HEK293 (cell line): ENCODE results near the gene TLX3.

ENCODE experiments used
- CTCF ChIA-PET: fragments of 350-600 bp; formaldehyde crosslinking; extraction: SDS; loops from one replicate; lab custom pipeline; 2021; ENCODE audit warnings: antibody characterized with exemption; lab: Yijun Ruan, JAX
- POLR2A ChIA-PET: fragments of 300-600 bp; formaldehyde crosslinking; extraction: SDS; loops from one replicate; lab custom pipeline; 2020; ENCODE audit warnings: antibody characterized with exemption, inconsistent platforms; lab: Yijun Ruan, JAX
- H3K27ac ChIP-seq: fragments of 200-500 bp; sonication (Bioruptor generic); 2 replicates; pipeline ENCODE4 v1.5.1; 2014; ENCODE audit warnings: low read depth, low read length, control low read depth, inconsistent platforms; ENCODE audit errors: extremely low read depth
- H3K36me3 ChIP-seq, 2 experiments: fragments of 200-500 bp in 1 of 2; sonication (Bioruptor generic) in 1 of 2; 1 replicate in 1 of 2; 2 replicates in 1 of 2; pipeline ENCODE4 v1.5.1; 2014 to 2017; ENCODE audit warnings: inconsistent platforms in 2 of 2, low read length in 2 of 2; ENCODE audit not compliant: control insufficient read depth in 2 of 2, insufficient read depth in 1 of 2
- H3K4me1 ChIP-seq: fragments of 200-500 bp; sonication (Bioruptor generic); 2 replicates; pipeline ENCODE4 v1.5.1; 2014; ENCODE audit warnings: mild to moderate bottlenecking, low read length, inconsistent platforms; ENCODE audit not compliant: control insufficient read depth, insufficient read depth
- H3K4me3 ChIP-seq: 2 replicates; pipeline ENCODE4 v1.5.1; 2011; ENCODE audit warnings: low read depth, mild to moderate bottlenecking, control low read depth, low read length, moderate library complexity
- H3K9me3 ChIP-seq: fragments of 200-500 bp; sonication (Bioruptor generic); 2 replicates; pipeline ENCODE4 v1.5.1; 2014; ENCODE audit warnings: low read depth, low read length, inconsistent platforms; ENCODE audit not compliant: control insufficient read depth, insufficient read depth
- HOXD13 ChIP-seq: sonication (generic); formaldehyde crosslinking; IDR thresholded peaks from 2 replicates; pipeline ENCODE4 v1.8.0; 2022; ENCODE audit warnings: missing genetic modification reagents, borderline replicate concordance
- IKZF3 ChIP-seq: fragments of 450-650 bp; IDR thresholded peaks from 2 replicates; pipeline ENCODE4 v1.5.0; 2018; ENCODE audit warnings: missing biosample characterization, mild to moderate bottlenecking, missing genetic modification characterization, moderate library complexity
- MEIS1 ChIP-seq: sonication (generic); formaldehyde crosslinking; IDR thresholded peaks from 2 replicates; pipeline ENCODE4 v1.8.1; 2022; ENCODE audit warnings: missing genetic modification reagents, mild to moderate bottlenecking, borderline replicate concordance
- PATZ1 ChIP-seq: fragments of 450-650 bp; formaldehyde crosslinking; IDR thresholded peaks from 2 replicates; pipeline ENCODE4 v1.5.1; 2016; ENCODE audit warnings: missing biosample characterization, missing genetic modification characterization
- RBAK ChIP-seq: fragments of 450-650 bp; formaldehyde crosslinking; IDR thresholded peaks from 2 replicates; pipeline ENCODE4 v1.5.1; 2016; ENCODE audit warnings: missing biosample characterization, missing genetic modification characterization
- ZBTB21 ChIP-seq: fragments of 450-650 bp; formaldehyde crosslinking; IDR thresholded peaks from 2 replicates; pipeline ENCODE4 v1.5.1; 2017; ENCODE audit warnings: missing biosample characterization, missing genetic modification characterization
- ZNF132 ChIP-seq: fragments of 450-650 bp; formaldehyde crosslinking; IDR thresholded peaks from 2 replicates; pipeline ENCODE4 v1.5.1; 2017; ENCODE audit warnings: missing biosample characterization, missing genetic modification characterization, borderline replicate concordance
- ZNF146 ChIP-seq: fragments of 450-650 bp; formaldehyde crosslinking; IDR thresholded peaks from 2 replicates; pipeline ENCODE4 v1.5.1; 2016; ENCODE audit warnings: missing biosample characterization, missing genetic modification characterization
- ZNF169 ChIP-seq: fragments of 450-650 bp; formaldehyde crosslinking; IDR thresholded peaks from 2 replicates; pipeline ENCODE4 v1.5.1; 2016; ENCODE audit warnings: missing biosample characterization, missing genetic modification characterization
- ZNF174 ChIP-seq: fragments of 450-650 bp; formaldehyde crosslinking; IDR thresholded peaks from 2 replicates; pipeline ENCODE4 v1.5.0; 2017; ENCODE audit warnings: missing biosample characterization, mild to moderate bottlenecking, missing genetic modification characterization
- ZNF211 ChIP-seq: fragments of 450-650 bp; formaldehyde crosslinking; IDR thresholded peaks from 2 replicates; pipeline ENCODE4 v1.5.1; 2016; ENCODE audit warnings: low read depth, missing biosample characterization, missing genetic modification characterization
- ZNF221 ChIP-seq: fragments of 450-650 bp; formaldehyde crosslinking; IDR thresholded peaks from 2 replicates; pipeline ENCODE4 v1.5.1; 2017; ENCODE audit warnings: missing biosample characterization, missing genetic modification characterization, borderline replicate concordance
- ZNF223 ChIP-seq: fragments of 450-650 bp; formaldehyde crosslinking; IDR thresholded peaks from 2 replicates; pipeline ENCODE4 v1.5.1; 2016; ENCODE audit warnings: missing biosample characterization, missing genetic modification characterization
- ZNF23 ChIP-seq: fragments of 450-650 bp; formaldehyde crosslinking; IDR thresholded peaks from 2 replicates; pipeline ENCODE4 v1.5.1; 2016; ENCODE audit warnings: missing biosample characterization, missing genetic modification characterization, borderline replicate concordance
- ZNF24 ChIP-seq: fragments of 450-650 bp; formaldehyde crosslinking; IDR thresholded peaks from 2 replicates; pipeline ENCODE4 v1.5.1; 2016; ENCODE audit warnings: missing biosample characterization, missing genetic modification characterization
- ZNF580 ChIP-seq: fragments of 450-650 bp; formaldehyde crosslinking; IDR thresholded peaks from 2 replicates; pipeline ENCODE4 v1.5.1; 2016; ENCODE audit warnings: missing biosample characterization, missing genetic modification characterization
- ZNF600 ChIP-seq: fragments of 450-650 bp; formaldehyde crosslinking; IDR thresholded peaks from 2 replicates; pipeline ENCODE4 v1.5.1; 2016; ENCODE audit warnings: missing biosample characterization, missing genetic modification characterization
- ZSCAN18 ChIP-seq: fragments of 450-650 bp; formaldehyde crosslinking; IDR thresholded peaks from 2 replicates; pipeline ENCODE4 v1.5.1; 2016; ENCODE audit warnings: missing biosample characterization, missing genetic modification characterization
- TF ChIP-seq, protein P1 (sequence below): fragments of 450-650 bp; formaldehyde crosslinking; IDR thresholded peaks from 2 replicates; pipeline ENCODE4; 2016; ENCODE audit warnings: missing biosample characterization, missing genetic modification characterization

TLX3 gene

DNA sequence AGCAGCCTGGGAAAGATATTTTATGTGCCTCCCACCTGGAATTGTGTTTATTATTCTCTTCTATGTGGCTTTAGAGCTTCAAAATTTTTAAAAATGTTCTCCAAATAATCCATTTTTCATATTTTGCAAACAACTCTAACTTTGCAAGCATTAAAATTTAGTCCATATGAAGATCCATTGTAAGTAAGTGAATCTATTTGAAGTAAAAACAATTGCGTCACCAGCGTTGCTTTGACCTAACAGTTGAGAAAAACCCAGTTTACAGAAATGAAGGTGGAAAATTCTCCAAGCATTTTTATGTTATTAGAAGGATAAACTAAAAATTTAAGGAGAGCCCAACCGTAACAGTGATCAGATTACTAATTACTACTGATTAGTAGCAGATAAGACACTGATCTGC is 38.9 kb upstream of the TLX3 start:
- CTCF ChIA-PET, result interaction anchor here (0.6 to 0.7 kb wide), 3 partner anchors 72 to 1179 kb away, joined by 3 read pairs; no protein-coding TSS in a partner anchor
- POLR2A ChIA-PET, result no interaction called here
- Histone ChIP-seq H3K36me3 (no peaks in the 10 kb centered on the region), H3K4me3 (no peak overlapping the region), H3K4me1 (peaks cover 3% of the 10 kb centered on the region), H3K27ac (no peak overlapping the region), H3K9me3 (no peaks in the 10 kb centered on the region)
- no peak for TF ChIP-seq ZBTB21 (tag by site-specific recombination)
- TF ChIP-seq PATZ1, result no peak
- no peak for TF ChIP-seq ZNF169 (tag by site-specific recombination)
- no peak for TF ChIP-seq ZNF223
- TF ChIP-seq ZSCAN18, result no peak
- no peak for TF ChIP-seq ZNF132
- TF ChIP-seq ZNF23 (tag by site-specific recombination), result no peak
- no peak for TF ChIP-seq ZNF600 (tag by site-specific recombination)
- TF ChIP-seq RBAK (tag by site-specific recombination), result no peak
- no peak for TF ChIP-seq IKZF3 (tag by site-specific recombination)
- TF ChIP-seq, protein P1, sequence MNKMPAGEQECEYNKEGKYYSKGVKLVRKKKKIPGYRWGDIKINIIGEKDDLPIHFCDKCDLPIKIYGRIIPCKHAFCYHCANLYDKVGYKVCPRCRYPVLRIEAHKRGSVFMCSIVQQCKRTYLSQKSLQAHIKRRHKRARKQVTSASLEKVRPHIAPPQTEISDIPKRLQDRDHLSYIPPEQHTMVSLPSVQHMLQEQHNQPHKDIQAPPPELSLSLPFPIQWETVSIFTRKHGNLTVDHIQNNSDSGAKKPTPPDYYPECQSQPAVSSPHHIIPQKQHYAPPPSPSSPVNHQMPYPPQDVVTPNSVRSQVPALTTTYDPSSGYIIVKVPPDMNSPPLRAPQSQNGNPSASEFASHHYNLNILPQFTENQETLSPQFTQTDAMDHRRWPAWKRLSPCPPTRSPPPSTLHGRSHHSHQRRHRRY, result no peak
- TF ChIP-seq ZNF174 (tag by site-specific recombination), result no peak
- TF ChIP-seq ZNF211 (tag by site-specific recombination), result no peak
- no peak for TF ChIP-seq HOXD13
- TF ChIP-seq ZNF24 (tag by site-specific recombination), result no peak

DNA sequence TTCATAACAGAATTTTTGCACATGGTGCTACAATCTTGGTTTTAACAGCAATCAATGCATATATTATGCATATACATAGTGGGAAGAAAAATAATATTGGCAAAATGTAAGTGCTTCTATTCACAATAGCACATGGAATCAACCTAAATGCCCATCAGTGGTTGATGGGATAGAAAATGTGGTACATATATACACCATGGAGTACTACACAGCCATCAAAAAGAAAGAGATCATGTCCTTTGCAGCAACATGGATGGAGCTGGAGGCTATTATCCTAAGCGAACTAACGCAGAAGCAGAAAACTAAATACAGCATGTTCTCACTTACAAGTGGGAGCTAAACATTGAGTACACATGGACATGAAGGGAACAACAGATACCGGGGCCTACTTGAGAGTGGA is 37.2 kb upstream of the TLX3 start:
- Histone ChIP-seq H3K4me3 (no peak overlapping the region), H3K9me3 (no peaks in the 10 kb centered on the region), H3K27ac (no peak overlapping the region), H3K36me3 (no peaks in the 10 kb centered on the region), H3K4me1 (peaks cover 14% of the 10 kb centered on the region)
- CTCF ChIA-PET, result interaction anchor here (0.6 to 3.5 kb wide), 9 partner anchors 9 to 793 kb away, joined by 4 to 49 read pairs (median 5); no protein-coding TSS in a partner anchor
- POLR2A ChIA-PET, result no interaction called here
- TF ChIP-seq ZNF221 (no peak), MEIS1 (CRISPR knock-in tag) (no peak), ZNF146 (tag by site-specific recombination) (peak; percentile 97), ZNF580 (tag by site-specific recombination) (peak; percentile 75; the same call in 1 of the 2 replicates)
